Activated CD8-positive, alpha-beta memory T cell treated with anti-CD3 and anti-CD28 coated beads, Interleukin-2, amount 50 U/mL, for 1 hour (primary cell): Measurements from ENCODE around the gene RACGAP1.
A peak's percentile ranks its signal among the peaks of the same experiment; 100 is the strongest.

ENCODE experiments used
- DNase-seq: peaks from one replicate; pipeline ENCODE4 v3.0.0-alpha.2; 2020; ENCODE audit errors: extremely low read depth

RACGAP1 gene

DNA sequence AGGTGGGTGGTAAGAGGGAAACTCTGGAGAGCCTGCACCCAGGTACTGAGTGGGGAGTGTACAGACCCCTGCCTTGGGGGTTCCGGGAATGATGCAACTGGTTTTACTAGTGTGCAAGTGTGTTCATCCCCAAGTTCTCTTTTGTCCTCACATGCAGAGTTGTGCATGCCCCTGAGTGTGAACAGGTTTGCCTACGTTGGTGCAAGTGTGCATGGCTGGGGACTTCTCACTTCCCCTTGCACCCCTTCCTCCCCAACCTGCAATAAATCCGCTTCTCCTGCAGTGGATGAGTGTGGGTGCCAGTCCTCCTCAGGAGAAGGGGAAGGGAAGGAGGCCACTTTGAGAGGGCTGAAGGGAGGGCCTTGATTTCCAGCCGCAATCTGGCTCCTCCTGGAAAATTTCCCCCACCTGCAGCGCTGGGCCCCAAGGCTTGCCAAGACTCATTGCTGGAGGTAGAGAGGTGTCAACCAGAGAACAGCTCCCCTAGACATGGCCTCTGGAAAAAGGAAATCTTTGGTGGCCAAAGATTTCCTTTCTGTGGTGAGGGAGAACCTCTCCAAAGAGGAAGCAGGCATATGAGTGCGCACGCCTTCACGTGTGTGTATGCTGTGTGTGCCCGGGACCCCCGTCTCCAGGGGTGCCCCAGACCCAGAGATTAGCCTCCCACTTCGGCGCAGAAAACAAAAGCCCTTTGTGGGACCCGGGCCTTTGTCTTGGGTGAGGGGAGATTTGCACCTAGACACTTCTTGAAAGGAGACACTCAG is 69.2 kb downstream of the RACGAP1 start:
- DNase-seq, result no peak

DNA sequence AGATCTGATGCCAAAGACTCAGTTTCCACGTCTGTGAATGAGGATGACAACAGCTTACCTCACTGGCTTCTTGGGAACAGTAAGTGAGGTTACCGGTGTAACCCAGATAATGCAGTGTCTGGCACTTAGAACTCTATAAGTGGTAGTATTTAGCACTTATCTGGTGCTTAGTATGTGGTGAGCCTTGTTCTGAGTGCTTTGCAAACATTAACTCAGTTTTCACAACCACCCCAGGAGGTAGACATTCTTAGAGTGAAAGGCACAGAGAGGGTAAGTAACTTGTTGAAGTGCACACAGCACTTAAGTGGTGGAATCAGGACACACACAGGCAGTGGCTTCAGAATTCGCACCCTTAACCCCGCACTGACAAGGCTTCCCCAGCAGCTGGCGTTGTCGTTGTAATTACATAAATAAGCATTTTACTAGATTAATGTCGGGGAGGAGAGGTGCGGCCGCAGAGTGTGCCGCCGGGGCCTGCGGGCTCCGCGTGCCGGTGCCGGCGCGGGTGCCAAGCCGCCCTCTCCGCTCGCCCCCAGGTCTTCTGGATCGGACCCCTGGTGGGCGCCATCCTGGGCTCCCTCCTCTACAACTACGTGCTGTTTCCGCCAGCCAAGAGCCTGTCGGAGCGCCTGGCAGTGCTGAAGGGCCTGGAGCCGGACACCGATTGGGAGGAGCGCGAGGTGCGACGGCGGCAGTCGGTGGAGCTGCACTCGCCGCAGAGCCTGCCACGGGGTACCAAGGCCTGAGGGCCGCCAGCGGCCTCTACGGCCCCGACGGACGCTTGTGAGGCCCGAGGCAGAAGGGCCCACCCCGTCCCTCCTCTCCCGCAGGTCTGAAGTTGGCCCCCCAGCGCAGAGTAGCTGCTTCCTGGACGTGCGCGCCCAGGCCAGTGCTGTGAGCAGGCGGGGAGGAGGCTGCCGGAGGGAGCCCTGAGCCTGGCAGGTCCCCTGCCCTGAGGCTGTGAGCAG is 70.1 kb downstream of the RACGAP1 start:
- DNase-seq, result no peak

DNA sequence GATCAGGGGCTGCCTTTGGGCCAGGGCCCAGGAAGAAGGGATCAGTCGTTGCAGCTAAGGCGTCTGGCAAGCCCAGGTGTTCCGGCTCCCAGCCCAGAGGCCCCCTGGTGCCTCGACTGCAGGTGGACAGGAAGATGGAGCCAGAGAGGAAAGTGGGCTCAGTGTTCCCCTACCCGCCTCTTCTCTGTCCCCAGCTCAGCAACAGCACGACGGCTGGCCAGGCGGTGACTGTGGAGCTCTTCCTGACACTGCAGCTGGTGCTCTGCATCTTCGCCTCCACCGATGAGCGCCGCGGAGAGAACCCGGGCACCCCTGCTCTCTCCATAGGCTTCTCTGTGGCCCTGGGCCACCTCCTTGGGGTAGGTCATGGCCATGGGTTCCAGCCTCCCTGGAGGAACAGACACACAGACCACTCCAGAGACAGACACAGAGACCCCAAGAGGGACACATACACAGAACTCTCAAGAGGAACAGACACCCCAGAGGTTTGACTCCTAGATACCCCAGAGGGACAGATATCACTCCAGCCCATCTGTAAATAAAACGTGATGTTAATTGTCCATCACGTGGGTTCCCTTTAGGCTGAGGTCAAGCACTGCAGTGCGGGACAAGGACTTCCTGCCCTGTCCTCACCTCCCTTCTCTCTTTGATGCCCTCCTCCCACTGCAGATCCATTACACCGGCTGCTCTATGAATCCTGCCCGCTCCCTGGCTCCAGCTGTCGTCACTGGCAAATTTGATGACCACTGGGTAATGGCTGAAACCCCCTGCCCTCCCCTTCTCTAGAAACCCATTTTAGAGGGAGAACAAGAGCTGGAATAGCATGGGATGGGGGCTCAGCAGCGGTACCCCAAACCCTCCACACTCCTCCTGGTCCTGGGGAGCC is 71.1 kb downstream of the RACGAP1 start:
- DNase-seq, result no peak

DNA sequence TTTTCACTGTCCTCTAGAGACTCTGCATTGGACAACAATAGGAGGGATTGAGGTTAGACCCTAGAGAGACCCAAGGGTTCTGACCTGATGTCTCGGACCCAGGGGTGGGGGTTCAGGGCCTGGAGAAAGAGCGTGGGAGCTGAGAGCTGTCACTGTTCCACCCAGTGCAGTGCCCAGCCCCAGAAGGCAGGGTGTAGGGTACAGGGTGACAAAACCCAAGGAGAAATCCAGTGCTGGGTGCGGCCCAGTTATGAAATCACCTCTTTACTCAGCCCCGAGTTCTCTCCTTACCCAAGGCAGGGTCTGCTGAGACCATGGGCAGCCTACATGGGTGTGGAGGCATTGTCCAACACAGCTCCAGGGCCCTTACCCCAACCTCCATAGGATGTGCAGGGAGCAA is 72.1 kb downstream of the RACGAP1 start:
- DNase-seq, result no peak

DNA sequence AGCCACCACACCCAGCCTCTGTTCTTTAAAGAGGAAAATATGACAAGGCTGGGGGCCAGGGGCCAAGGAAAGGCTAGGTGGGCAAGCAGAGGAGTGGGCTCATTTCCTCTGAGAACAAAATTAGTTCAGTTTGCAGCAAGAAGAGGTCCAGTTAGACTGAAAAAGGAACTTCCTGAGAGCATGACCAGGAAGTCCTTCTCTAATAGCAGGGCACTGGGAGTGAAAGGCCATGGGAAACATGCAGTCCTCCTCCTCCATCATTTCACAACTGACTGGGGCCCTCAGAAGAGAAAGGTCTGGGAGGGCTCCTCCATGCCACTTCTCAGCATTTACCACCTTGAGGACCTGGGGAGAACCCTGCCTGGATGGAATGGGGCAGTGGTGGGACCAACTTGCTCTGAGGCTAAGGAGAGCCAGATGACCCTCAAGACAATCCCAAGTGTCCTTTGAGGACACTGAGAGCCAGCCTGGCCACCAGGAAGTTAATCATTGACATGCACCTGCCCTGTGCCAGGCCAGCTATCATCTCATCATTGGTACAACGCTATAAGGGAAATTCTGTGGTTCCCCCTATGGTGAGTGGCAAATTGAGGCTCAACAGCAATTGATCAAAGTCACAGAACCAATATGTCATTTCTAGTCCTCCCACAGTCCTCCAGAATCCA is 72.8 kb downstream of the RACGAP1 start:
- no peak for DNase-seq

DNA sequence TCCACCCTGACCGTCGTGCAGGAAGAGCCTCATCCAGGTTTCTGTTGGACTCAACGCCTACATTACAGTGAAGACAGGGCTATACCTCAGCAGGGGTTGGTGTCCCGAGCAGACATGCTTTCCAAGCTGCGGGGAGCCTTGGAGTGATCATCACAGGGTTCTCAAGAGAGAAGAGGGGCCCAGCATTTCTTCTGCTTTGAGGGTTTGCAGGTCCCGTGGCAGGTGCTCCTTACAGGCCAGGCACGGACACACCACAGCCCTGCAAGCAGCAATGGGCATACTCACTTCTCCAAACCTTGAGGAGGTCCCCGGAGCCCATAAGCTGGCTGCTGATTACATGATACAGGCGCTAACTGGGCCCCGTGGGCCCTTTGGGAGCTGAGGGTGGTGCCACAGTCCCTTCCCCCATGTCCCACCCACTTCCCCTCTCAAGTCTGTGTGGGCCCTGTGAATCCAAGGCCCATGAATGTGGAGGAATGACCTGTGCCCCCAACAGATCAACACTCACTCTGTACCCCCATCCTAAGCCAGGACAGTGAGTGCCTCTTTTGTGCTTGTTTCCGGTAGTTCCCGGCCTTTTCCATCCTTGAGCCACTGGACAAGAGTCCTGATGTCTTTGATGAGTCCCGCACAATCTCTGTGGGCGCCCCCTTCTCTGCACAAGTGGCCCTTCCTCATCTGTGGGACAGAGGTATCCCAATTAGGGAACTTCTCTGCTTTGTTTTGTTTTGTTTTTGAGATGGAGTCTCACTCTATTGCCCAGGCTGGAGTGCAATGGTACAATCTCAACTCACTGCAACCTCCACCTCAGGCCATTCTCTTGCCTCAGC is 73.7 kb downstream of the RACGAP1 start:
- DNase-seq, result no peak

DNA sequence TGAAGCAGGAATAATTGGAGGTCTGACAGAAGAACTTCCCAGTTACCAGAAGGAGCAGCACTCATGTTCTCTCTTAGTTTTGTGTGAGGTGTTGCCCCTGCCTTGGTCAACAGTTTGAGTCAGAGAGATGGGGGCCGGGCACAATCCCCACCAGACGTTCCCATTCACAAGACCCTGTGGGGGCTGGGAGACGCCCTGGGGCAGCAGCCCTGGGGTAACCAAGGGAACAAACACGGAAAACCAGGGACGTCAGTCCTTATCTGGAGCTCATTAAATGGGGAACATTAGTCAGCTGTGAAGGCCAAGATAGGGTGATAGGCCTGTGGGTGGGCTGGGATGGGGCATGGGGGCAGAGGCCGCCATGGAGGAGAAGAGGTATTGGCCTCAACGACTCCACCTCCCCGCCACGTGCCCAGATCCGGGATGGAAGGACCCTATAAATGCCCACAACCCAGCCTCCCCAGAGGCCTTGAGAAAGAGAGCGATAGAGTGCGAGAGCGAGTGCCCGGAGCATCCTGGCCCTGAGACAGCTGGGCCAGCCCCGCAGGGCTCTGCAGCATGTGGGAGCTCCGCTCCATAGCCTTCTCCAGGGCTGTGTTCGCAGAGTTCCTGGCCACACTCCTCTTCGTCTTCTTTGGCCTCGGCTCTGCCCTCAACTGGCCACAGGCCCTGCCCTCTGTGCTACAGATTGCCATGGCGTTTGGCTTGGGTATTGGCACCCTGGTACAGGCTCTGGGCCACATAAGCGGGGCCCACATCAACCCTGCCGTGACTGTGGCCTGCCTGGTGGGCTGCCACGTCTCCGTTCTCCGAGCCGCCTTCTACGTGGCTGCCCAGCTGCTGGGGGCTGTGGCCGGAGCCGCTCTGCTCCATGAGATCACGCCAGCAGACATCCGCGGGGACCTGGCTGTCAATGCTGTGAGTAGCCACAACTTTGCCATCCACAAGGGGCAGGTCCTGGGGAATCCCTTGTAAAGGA is 74.7 kb downstream of the RACGAP1 start, which contains the start of gene AQP2:
TSS of gene AQP2 (plus strand) at position 465 of the 979 bp plus-strand sequence. CDS start at position 559, 94 bp downstream.
- no peak for DNase-seq

DNA sequence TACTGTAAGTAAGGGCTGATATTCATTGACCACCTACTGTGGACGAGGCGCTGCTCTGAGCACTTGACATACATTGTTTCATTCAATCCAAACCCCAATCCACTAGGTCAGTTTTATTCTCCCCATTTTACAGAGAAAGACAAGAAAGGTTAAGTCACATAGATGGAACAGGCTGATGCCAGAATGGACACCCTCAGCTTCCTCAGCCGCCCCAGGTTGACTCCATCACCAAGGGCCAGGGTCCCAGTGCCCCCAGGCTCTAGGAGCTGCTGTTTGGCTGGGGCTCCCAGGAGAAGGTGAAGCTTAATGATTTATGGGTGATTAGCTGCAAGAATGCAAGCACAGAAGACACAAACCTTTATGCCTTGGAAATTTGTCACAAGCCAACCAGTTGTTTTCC is 75.4 kb downstream of the RACGAP1 start:
- no peak for DNase-seq

DNA sequence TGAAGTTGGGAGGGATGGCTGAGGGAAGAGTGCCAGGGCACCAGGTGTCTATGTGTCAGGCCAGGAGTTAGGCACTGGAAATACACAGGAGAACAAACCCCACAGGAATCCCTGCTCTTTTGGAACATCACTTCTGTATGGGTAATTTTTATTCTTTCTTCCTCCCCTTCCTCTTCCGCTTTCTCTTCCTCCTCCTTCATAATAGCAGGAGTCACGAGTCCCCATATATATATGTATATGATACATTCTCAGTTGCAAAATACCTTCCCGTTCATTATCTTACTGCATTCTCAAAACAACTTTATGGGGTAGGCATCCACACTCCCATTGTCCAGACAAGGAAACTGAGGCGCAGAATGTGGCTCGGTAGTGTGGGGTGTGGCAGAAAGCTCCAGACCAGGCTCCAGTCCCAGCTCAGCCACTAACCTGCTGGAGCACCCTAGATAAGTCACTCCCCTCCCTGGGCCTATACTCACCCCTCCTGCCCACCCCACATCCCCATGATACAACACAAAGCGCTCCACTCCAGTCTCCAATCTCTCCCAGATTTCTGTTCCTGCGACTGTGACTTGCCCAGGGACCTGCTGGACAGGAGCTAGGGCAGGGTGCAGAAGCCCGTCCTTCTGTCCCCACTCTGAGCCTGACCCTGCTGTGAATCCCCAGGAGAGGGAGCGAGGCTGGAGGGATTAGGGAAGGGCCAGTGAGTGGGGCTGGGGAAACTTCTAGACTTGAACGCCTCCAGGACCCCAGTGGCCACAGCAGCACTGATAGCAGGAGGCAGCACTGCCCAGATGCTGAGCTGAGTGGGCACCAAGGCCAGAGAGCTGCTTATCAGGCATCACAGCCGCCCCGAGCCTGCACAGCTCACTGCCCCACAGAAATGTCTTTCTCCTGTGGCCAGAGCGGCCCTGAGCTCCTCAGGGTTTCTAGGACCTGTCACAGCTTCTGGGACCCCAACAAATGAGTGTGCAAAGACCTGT is 76.1 kb downstream of the RACGAP1 start:
- DNase-seq, result no peak

DNA sequence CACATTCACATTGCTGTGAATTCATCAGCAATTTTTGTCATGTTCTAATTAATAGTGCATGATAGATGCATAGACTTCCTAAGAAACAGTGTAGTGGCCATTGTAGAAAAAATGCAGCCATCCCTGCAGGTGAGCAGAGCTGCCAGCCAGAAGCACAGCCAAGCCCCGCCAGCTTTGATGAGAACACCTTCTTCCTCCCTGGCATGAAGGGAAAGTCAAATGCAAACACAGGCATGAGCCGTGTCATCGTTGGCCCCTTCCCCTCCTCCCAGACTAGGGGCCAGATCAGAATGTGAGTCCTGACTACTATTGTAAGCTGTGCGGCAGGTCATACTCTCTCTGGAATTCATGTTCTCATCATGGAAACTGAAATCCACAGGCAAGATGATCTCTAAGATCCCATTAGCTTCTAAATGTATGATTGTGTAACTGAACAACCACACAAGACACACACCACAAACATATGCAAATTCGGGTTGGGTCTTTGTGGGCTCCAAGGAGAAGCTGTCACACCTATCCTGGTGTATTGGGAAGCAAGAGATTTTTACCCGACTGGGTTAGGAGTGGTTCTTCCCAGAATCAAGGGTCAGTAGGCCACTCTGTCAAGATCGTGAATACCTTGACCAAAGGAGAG is 77.6 kb downstream of the RACGAP1 start:
- DNase-seq, result no peak

DNA sequence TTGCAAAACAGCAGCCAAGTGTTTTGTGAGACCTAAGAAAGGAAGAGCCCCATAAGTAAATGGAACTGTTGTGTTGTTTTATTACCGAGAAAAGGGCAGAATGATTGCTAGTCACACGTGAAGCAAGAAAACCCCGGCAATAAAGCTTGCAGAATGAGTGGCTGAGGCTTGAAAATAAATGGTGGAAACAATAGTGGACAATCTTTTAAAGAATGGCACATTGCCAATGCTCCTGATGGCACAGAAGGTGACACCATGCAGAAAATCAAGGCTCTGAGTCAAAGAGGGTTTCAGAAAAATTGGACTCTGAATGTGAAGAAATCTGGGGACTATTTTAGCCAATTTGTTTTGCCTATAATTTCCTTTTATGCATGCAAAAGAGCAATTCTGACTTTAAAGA is 78.8 kb downstream of the RACGAP1 start:
- no peak for DNase-seq

DNA sequence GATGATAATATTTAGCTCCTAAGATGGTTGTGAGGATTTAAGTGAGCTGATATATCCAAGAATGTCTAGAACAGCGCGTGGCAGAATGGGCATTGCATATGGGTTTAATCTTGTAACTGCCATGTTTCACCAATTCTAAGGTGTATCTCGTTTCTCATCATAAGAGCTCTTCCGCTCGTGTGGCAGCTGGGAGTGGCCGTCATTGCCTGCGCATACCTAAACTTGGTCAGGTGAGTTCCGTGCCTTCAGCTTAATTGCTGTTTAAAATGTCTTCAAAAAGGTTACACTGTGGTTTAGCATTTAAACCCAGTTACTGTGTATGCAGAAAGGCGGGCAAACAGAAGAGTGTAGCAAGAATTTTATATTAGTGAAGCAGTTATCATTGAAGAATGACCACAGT is 79.2 kb downstream of the RACGAP1 start:
- DNase-seq, result no peak

DNA sequence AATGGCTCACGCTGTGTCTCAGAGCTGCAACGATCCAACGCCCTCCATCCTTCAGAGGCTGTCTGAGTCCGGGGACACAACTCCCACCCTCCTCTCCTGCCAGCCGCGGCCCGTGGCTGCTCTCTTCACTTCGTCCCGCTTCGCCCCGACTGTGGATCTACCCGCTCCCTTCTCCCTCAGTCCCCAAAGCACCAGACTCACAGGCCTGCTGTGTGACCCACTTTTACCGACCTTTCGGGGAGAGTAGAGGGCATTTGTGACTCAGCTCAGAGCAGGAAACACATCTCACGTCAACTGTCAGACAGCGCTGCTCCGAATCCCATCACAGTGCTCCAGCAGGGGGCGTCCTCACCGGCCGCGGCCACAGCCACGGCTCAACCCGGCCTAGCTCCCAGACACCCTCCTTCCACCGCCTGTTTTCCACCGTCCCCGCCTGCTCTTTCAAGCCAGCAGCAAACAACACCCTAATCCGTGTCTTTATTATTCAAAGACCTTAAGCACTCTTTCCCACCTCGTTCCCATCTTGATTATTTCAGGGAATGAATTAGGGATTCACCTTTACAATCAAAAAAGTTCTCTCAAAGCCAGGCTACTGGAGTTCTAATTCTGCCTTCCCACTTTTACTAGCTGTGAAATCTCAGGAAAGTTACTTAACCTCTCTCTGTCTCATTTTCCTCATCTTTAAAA is 79.8 kb downstream of the RACGAP1 start:
- peak; percentile 52 for DNase-seq

DNA sequence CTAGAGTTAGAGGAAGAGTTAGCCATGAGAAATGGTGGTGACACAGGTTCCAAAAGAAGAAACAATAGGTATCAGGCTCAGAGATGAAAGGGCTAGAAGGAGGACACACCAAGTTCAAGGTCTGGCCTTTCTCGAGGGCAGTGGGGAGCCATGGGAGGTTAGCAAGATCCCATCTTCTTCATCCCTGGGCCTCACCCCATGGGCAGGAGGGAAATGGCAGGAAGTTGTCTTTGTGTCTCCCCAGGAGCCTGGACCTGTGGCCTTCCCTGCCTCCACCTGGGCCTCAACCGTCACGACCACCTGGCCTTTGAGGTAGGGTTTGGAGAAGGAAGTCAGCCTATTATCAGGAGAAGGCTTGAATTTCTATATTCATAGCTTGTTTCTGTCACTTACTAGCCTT is 80.6 kb downstream of the RACGAP1 start:
- DNase-seq, result no peak

DNA sequence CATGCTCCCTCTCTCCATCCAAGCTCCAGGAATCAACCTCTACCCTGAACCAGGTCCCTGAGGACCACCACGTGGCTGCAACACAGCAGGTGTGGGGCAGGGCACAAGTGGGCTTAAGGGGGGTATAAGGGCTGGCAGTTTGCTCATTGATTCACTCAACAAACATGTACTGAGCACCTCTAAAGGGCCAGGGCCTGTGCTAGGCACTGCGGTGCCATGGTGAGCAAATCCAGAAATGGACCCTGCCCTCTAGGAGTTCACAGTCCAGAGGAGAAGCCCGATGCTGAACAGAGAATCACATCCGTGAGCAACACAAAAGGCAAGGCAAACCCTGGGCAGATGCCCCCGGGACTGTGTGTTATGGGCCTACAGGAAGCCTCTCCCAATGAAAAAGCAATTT is 81.2 kb downstream of the RACGAP1 start:
- DNase-seq, result no peak

DNA sequence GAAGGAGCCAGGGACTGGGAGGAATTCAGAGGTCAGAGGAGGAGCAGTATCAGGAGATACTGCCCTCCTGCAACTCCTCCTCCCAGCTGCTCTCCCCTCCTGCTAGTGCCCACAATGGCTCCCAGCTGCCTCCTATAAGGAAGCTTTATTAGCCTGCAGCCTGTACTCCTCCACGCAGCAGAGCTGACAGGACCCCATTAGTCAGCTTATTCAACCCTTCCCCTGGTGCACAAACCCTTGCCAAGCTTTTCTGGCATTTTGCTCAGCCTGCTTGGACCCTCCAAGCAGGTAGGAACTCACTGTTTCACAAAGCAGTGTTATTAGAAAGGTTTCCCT is 81.7 kb downstream of the RACGAP1 start:
- DNase-seq, result no peak
